GM12872 (cell line): ENCODE measurements around the gene MGAT3.
A peak's percentile ranks its signal among the peaks of the same experiment; 100 is the strongest.

Experiments used
- CTCF ChIP-seq: IDR thresholded peaks from 3 replicates; pipeline ENCODE4 v1.5.1; 2011; ENCODE audit warnings: low read depth, mild to moderate bottlenecking, low read length, moderate library complexity; ENCODE audit not compliant: insufficient read depth

Gene MGAT3

DNA sequence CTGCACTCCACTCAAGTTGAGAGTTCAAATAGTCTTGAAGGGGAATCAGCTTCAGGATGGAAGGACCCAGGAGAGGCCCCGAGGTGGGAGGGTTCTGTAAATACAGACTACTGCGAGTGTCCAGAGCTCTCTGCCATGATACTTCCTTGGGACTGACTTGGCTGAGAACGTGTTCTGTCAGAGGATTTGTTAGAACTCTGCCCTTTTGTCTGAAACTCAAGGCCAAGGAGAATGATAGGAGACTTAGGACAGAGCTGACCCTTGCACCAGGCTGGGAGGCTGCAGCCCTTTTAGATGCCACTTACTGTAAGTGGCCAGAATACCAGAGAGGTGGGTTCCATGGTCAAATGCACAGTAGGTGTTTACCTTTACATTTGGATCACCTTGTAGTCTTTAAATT lies 60.7 kb downstream of the MGAT3 start:
- TF ChIP-seq CTCF, result no peak

DNA sequence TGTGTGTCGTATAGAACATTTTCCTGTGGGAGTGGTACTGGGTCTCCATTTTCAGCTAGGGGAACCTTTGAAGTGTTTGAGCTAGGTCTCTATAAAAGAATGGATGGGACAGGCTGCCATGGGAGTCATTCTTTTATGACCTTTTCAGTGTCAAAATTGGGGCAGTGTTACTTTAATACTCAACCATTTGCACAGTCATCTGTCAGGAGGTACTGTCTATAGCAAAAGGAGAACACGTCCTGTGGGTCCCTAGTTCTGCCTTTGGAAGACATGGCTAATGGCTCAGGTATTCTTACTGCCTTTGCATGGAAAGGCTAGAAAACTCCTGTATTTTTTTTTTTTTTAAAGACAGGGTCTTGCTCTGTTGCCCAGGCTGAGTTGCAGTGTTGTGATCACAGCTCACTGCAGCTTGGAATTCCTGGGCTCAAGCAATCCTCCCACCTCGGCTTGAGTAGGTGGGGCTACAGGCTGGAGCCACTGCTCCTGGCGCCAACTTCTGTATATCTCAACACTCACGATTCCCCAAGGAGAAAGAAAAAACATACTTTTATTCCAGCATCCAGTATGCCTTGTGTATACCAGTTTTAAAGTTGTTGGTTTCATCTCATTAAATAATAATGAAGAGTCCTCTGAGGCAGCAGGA lies 61.5 kb downstream of the MGAT3 start:
- no peak for TF ChIP-seq CTCF

- no peak for TF ChIP-seq CTCF
Observed at GRCh38 chr22:39518996-39519680, 62.3 kb downstream of the MGAT3 start.

DNA sequence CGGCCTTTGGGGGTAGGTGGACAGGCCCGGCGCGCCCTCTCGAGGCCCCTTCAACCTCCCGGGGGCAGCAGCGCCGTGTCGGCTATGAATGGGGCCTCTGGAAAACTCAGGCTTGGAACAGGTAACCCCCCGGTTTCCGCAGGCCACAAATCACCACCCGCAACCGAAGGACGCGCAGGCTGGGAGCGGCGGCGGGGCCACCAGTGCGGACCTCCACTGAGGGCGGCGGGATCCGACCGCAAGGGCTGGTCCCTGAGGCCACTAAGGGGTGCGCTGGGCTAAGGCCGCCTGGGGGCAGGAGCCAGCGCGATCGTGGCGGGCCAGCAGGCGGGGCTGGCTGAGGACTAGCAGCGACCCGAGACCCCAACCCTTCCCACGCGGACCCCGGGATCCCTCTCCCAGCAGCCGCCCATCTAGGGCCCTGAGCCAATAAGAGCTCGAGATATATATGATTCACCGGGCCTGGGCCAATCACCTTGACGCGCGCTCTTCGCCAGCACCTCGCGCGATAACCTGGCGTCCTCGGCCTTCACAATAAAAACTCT lies 62.9 kb downstream of the MGAT3 start:
- TF ChIP-seq CTCF, result peak; percentile 43; the same call in 2 of the 3 replicates

- no peak for TF ChIP-seq CTCF
Observed at GRCh38 chr22:39520226-39521105, 63.7 kb downstream of the MGAT3 start, which contains the start of gene ATF4. ATF4 (plus strand) TSS chr22:39520562; CDS start chr22:39521446, 884 bp downstream.

DNA sequence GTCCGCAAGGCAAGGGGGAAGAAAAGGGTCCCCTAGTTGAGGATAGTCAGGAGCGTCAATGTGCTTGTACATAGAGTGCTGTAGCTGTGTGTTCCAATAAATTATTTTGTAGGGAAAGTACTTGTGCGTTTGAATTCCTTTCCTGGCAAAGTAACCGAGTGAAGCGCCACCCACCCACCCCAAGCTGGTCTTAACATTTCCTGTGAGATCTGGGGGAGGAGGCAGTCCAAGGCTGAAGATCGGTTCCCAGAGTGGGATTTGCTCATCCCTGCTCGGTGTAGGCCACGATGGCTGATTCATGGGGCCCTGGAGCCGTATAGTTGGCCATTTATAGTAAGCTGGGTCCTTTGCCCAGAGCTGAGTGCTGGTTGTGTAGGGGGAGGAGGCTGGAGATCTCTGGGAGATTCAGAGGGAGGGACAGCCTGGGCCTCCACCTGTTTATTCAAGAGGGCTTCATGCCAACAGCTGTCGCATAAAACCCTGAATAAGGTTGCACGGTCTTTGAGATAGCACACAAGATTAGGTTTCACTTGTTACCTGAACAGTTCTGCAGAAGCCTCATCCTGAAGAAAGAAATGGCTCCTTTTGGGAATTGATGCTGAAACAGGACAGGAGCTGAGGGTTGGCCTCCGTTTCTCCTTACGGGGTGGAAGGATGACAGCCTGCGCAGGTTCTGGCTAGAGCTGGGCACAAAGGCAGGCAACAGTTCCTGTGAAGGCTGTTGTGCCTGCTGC lies 65.9 kb downstream of the MGAT3 start:
- TF ChIP-seq CTCF, result no peak
